K562 (cell line): ENCODE results near the gene RIMOC1. TPM values are rescaled to one million over a fixed set of nuclear protein-coding genes. Genes with fewer than 3 reads are reported as not detected.
A peak's percentile ranks its signal among the peaks of the same experiment; 100 is the strongest.

Experiments used
- AFF1 ChIP-seq, 2 experiments: fragments of 450-650 bp; IDR thresholded peaks; 2 replicates each; pipeline ENCODE4 v1.6.1; 2018; ENCODE audit warnings: mild to moderate bottlenecking in 2 of 2, low read depth in 1 of 2; ENCODE audit not compliant: partially characterized antibody in 2 of 2
- CTCF ChIP-seq, 3 experiments: IDR thresholded peaks in 2 of 3; conservative IDR thresholded peaks in 1 of 3; 2 replicates each; pipeline ENCODE4 v1.5.1; 2011 to 2012; ENCODE audit warnings: low read length in 3 of 3, mild to moderate bottlenecking in 3 of 3, control low read depth in 2 of 3, improper control_type of control experiment in 1 of 3, inconsistent platforms in 1 of 3, low read depth in 1 of 3, mixed read lengths in 1 of 3, moderate library complexity in 1 of 3; ENCODE audit not compliant: insufficient read depth in 2 of 3
- EHMT2 ChIP-seq: fragments of 450-650 bp; IDR thresholded peaks from 2 replicates; pipeline ENCODE4 v1.6.1; 2018; ENCODE audit warnings: antibody characterized with exemption
- EZH2 ChIP-seq: IDR thresholded peaks from 2 replicates; pipeline ENCODE4 v1.6.1; 2012; ENCODE audit warnings: low read depth, mild to moderate bottlenecking, inconsistent platforms, low read length, borderline replicate concordance
- GTF2F1 ChIP-seq: IDR thresholded peaks from 2 replicates; pipeline ENCODE4 v1.6.1; 2011; ENCODE audit warnings: low read depth, low read length, improper control_type of control experiment
- KAT7 ChIP-seq: sonication (generic); formaldehyde crosslinking; IDR thresholded peaks from 2 replicates; pipeline ENCODE4 v1.8.0; 2022; ENCODE audit warnings: missing genetic modification reagents, mild to moderate bottlenecking, borderline replicate concordance
- KAT8 ChIP-seq: fragments of 450-650 bp; IDR thresholded peaks from 2 replicates; pipeline ENCODE4 v1.6.1; 2016; ENCODE audit warnings: low read depth, mild to moderate bottlenecking
- KDM2B ChIP-seq: fragments of 250-450 bp; sonication (Bioruptor Pico); IDR thresholded peaks from 2 replicates; pipeline ENCODE4 v1.8.0; 2021; ENCODE audit warnings: mild to moderate bottlenecking, moderate library complexity
- MYC ChIP-seq, 2 experiments: fragments of 250-450 bp in 1 of 2; sonication (Bioruptor Pico) in 1 of 2; IDR thresholded peaks; 2 replicates each; pipeline versions ENCODE4 v1.5.1 to v1.6.1; 2012 to 2021; ENCODE audit warnings: low read depth in 2 of 2, borderline replicate concordance in 1 of 2, improper control_type of control experiment in 1 of 2, low read length in 1 of 2, mild to moderate bottlenecking in 1 of 2, moderate library complexity in 1 of 2
- NCOA6 ChIP-seq: fragments of 450-650 bp; IDR thresholded peaks from 2 replicates; pipeline ENCODE4 v1.6.1; 2017; ENCODE audit warnings: mild to moderate bottlenecking
- TSC22D4 ChIP-seq: fragments of 450-650 bp; IDR thresholded peaks from 2 replicates; pipeline ENCODE4 v1.6.1; 2016; ENCODE audit warnings: missing genetic modification characterization, missing biosample characterization, control low read depth
- VEZF1 ChIP-seq: fragments of 200-800 bp; sonication (Bioruptor generic); IDR thresholded peaks from 2 replicates; pipeline ENCODE4 v1.6.1; 2017; ENCODE audit warnings: missing genetic modification characterization, missing compliant biosample characterization
- YBX1 ChIP-seq: fragments of 450-650 bp; IDR thresholded peaks from 2 replicates; pipeline ENCODE4 v1.7.1; 2016; ENCODE audit warnings: mild to moderate bottlenecking
- ZNF592 ChIP-seq: fragments of 450-650 bp; IDR thresholded peaks from 2 replicates; pipeline ENCODE4 v1.6.1; 2017; ENCODE audit warnings: antibody characterized with exemption, mild to moderate bottlenecking
- polyA plus RNA-seq, 8 experiments: library from polyadenylated mRNA; depleted of rRNA in 4 of 8; stranded (reverse) in 5 of 8; unstranded in 3 of 8; fragments of >200 nt; fragmentation: Nextera tagmentation in 2 of 8; fragmentation: Illumina TruSeq in 1 of 8; extraction: Ambion mirVana in 2 of 8; extraction: Trizol in 1 of 8; gene quantifications; 2 replicates each; pipeline versions ENCODE4 v1.2.1 to v1.2.3, GENCODE V29; 2011 to 2014; ENCODE audit warnings: inconsistent platforms in 1 of 8, missing spikeins in 1 of 8
- total RNA-seq, 7 experiments: library from RNA; depleted of rRNA in 6 of 7; stranded (reverse); fragments of >200 nt in 6 of 7; fragmentation: Illumina TruSeq in 2 of 7; extraction: Trizol in 2 of 7; gene quantifications; 2 replicates each; pipeline versions ENCODE4 v1.2.1 to v1.2.3, GENCODE V29; 2011 to 2021; ENCODE audit warnings: low replicate concordance in 1 of 7

Gene RIMOC1
- total and polyA plus RNA-seq, 9 of the 15 experiments (the other 6 are each of a cell fraction or from before 2014, with no cell fraction given) = 11.6 to 63.1 (median 30.8) TPM

GRCh38 chr5:41903892-41904799 lies at the start of gene RIMOC1 (continued):
- peak; percentile 49 for TF ChIP-seq GTF2F1
- 0 out of 2 replicates have a peak, but pooled peaks have one; percentile 64 for TF ChIP-seq KAT7 (CRISPR knock-in tag)
- TF ChIP-seq VEZF1 = peak; percentile 95
- no peak for TF ChIP-seq YBX1
- no peak for TF ChIP-seq TSC22D4 (tag)
- peak; percentile 79 for TF ChIP-seq MYC (IDR thresholded peaks at IDR 0.05; ENCODE audit: low read depth, low read length)
- peak; percentile 70; the same call in 1 of the 2 replicates for TF ChIP-seq MYC (CRISPR knock-in tag; IDR thresholded peaks at IDR 0.05; ENCODE audit: borderline replicate concordance, low read depth)
- no peak for TF ChIP-seq CTCF (IDR thresholded peaks at IDR 0.05 in 2 of 3, conservative IDR thresholded peaks at IDR 0.05 in 1 of 3; ENCODE audit: insufficient read depth in 2 of 3, low read depth in 1 of 3, low read length in 3 of 3)
- peak in 1 of 2 experiments; percentile 95 for TF ChIP-seq AFF1 (IDR thresholded peaks at IDR 0.05; ENCODE audit: low read depth in 1 of 2, partially characterized antibody in 2 of 2)
- 0 out of 2 replicates have a peak, but pooled peaks have one; percentile 44 for TF ChIP-seq KAT8
- TF ChIP-seq EZH2 = no peak
- no peak for TF ChIP-seq KDM2B (CRISPR knock-in tag)
- TF ChIP-seq EHMT2 = peak; percentile 46; the same call in 1 of the 2 replicates
- no peak for TF ChIP-seq NCOA6
- no peak for TF ChIP-seq ZNF592
